ENCODE data around the gene TUBA4B.

The TUBA4B gene

GRCh38 chr2:219291910-219292490 lies 39.0 kb downstream of the TUBA4B start:
- no peak for TF ChIP-seq FOXM1 (IDR thresholded peaks at IDR 0.05; ENCODE audit: borderline replicate concordance, low read depth)
- no peak for TF ChIP-seq CEBPB (IDR thresholded peaks at IDR 0.05)
- no peak for TF ChIP-seq EP300 (IDR thresholded peaks at IDR 0.05; ENCODE audit: borderline replicate concordance)
- TF ChIP-seq MAX (IDR thresholded peaks at IDR 0.05): no peak
- TF ChIP-seq EGR1 (IDR thresholded peaks at IDR 0.05): no peak
- TF ChIP-seq REST (IDR thresholded peaks at IDR 0.05; ENCODE audit: low read depth): no peak
- no peak for TF ChIP-seq ZBTB7A (IDR thresholded peaks at IDR 0.05; ENCODE audit: low read depth)
- TF ChIP-seq YY1 (IDR thresholded peaks at IDR 0.05; ENCODE audit: low read depth): no peak
- no peak for TF ChIP-seq USF1 (IDR thresholded peaks at IDR 0.05)
- no peak for TF ChIP-seq TEAD4 (IDR thresholded peaks at IDR 0.05)
- no peak for TF ChIP-seq CREB1 (IDR thresholded peaks at IDR 0.05; ENCODE audit: low read depth)
- TF ChIP-seq NFIC (IDR thresholded peaks at IDR 0.05): no peak
- no peak for TF ChIP-seq TAF1 (IDR thresholded peaks at IDR 0.05; ENCODE audit: low read depth)
- TF ChIP-seq RAD21 (IDR thresholded peaks at IDR 0.05; ENCODE audit: low read depth): no peak
- no peak for TF ChIP-seq TCF12 (IDR thresholded peaks at IDR 0.05; ENCODE audit: low read depth)

GRCh38 chr2:219292616-219293015 lies 39.6 kb downstream of the TUBA4B start:
- no peak for TF ChIP-seq EP300 (IDR thresholded peaks at IDR 0.05; ENCODE audit: borderline replicate concordance)
- no peak for TF ChIP-seq MAX (IDR thresholded peaks at IDR 0.05)
- TF ChIP-seq USF1 (IDR thresholded peaks at IDR 0.05): no peak
- TF ChIP-seq CREB1 (IDR thresholded peaks at IDR 0.05; ENCODE audit: low read depth): no peak
- no peak for TF ChIP-seq TCF12 (IDR thresholded peaks at IDR 0.05; ENCODE audit: low read depth)
- no peak for TF ChIP-seq YY1 (IDR thresholded peaks at IDR 0.05; ENCODE audit: low read depth)
- TF ChIP-seq TAF1 (IDR thresholded peaks at IDR 0.05; ENCODE audit: low read depth): no peak
- no peak for TF ChIP-seq FOXM1 (IDR thresholded peaks at IDR 0.05; ENCODE audit: borderline replicate concordance, low read depth)
- TF ChIP-seq ZBTB7A (IDR thresholded peaks at IDR 0.05; ENCODE audit: low read depth): no peak
- no peak for TF ChIP-seq REST (IDR thresholded peaks at IDR 0.05; ENCODE audit: low read depth)
- no peak for TF ChIP-seq EGR1 (IDR thresholded peaks at IDR 0.05)
- no peak for TF ChIP-seq RAD21 (IDR thresholded peaks at IDR 0.05; ENCODE audit: low read depth)
- no peak for TF ChIP-seq TEAD4 (IDR thresholded peaks at IDR 0.05)

- TF ChIP-seq RAD21 (IDR thresholded peaks at IDR 0.05; ENCODE audit: low read depth) (no peak), USF1 (IDR thresholded peaks at IDR 0.05) (no peak), MAX (IDR thresholded peaks at IDR 0.05) (no peak), TCF12 (IDR thresholded peaks at IDR 0.05; ENCODE audit: low read depth) (no peak), TEAD4 (IDR thresholded peaks at IDR 0.05) (no peak), YY1 (IDR thresholded peaks at IDR 0.05; ENCODE audit: low read depth) (no peak), EP300 (IDR thresholded peaks at IDR 0.05; ENCODE audit: borderline replicate concordance) (no peak), EGR1 (IDR thresholded peaks at IDR 0.05) (no peak), TAF1 (IDR thresholded peaks at IDR 0.05; ENCODE audit: low read depth) (no peak), CREB1 (IDR thresholded peaks at IDR 0.05; ENCODE audit: low read depth) (no peak), REST (IDR thresholded peaks at IDR 0.05; ENCODE audit: low read depth) (no peak), FOXM1 (IDR thresholded peaks at IDR 0.05; ENCODE audit: borderline replicate concordance, low read depth) (no peak), ZBTB7A (IDR thresholded peaks at IDR 0.05; ENCODE audit: low read depth) (no peak), NFIC (IDR thresholded peaks at IDR 0.05) (no peak), CEBPB (IDR thresholded peaks at IDR 0.05) (no peak)
Measured at GRCh38 chr2:219293736-219294231, 40.7 kb downstream of the TUBA4B start.

Measured in Ishikawa (cell line).